Measurements from ENCODE around the gene ABCF3. TPM values are rescaled to one million over a fixed set of nuclear protein-coding genes. Genes with fewer than 3 reads are reported as not detected.

The ABCF3 gene
- total and polyA plus RNA-seq, 10 donors, result 35.3 to 90.7 (median 68.5) TPM

DNA sequence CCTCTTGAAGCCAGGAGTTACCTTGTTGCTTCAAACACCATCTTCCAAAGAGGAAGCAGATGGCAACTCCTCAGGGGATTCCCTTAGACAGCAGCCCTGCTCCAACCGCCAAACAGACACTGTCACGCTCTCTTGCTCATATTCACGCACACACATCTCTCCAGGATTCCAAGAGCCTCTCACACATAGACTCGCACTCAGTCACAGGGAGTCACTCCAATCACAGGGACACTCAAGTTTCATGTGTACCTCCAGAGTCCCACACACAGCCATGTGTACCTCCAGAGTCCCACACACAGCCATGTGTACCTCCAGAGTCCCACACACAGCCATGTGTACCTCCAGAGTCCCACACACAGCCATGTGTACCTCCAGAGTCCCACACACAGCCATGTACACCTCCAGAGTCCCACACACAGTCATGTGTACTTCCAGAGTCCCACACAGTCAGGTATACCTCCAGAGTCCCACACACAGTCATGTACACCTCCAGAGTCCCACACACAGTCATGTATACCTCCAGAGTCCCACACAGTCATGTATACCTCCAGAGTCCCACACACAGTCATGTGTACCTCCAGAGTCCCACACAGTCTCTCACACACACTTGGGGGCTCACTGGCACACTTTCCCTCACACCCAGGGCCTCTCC is 49.5 kb downstream of the ABCF3 start:
- Histone ChIP-seq H3K27ac (no peak overlapping the region), H3K9me3 (no peaks in the 10 kb centered on the region)
- 67 to 83% (median 79%) methylated on average over 4 of the region's 4 CpGs for WGBS, 5 donors

DNA sequence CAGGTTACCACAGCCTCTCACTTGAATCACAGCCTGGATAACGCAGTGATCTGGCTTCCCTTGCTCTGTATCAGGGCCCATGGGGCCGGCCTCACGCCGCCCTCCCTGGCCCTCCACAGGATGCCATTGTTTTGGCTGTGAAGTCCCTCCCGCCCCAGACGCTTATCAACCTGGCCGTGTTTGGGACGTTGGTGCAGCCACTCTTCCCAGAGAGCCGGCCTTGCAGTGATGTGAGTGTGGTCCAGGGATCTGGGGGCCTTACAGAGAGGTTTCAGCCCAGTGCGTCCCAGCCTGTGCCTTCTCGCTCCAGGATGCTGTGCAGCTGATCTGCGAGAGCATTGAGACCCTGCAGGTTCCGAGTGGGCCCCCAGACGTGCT is 50.0 kb downstream of the ABCF3 start:
- no peaks in the 10 kb centered on the region for H3K36me3 ChIP-seq
- no peak for TF ChIP-seq POLR2A (IDR thresholded peaks at IDR 0.05)
- TF ChIP-seq POLR2AphosphoS5 (IDR thresholded peaks at IDR 0.05), result no peak
- TF ChIP-seq, protein P1, sequence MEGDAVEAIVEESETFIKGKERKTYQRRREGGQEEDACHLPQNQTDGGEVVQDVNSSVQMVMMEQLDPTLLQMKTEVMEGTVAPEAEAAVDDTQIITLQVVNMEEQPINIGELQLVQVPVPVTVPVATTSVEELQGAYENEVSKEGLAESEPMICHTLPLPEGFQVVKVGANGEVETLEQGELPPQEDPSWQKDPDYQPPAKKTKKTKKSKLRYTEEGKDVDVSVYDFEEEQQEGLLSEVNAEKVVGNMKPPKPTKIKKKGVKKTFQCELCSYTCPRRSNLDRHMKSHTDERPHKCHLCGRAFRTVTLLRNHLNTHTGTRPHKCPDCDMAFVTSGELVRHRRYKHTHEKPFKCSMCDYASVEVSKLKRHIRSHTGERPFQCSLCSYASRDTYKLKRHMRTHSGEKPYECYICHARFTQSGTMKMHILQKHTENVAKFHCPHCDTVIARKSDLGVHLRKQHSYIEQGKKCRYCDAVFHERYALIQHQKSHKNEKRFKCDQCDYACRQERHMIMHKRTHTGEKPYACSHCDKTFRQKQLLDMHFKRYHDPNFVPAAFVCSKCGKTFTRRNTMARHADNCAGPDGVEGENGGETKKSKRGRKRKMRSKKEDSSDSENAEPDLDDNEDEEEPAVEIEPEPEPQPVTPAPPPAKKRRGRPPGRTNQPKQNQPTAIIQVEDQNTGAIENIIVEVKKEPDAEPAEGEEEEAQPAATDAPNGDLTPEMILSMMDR (IDR thresholded peaks at IDR 0.05 in 8 of 11, conservative IDR thresholded peaks at IDR 0.05 in 3 of 11), result no peak
- no peak for DNase-seq
- no peak overlapping the region for H3K4me3 ChIP-seq
- intact Hi-C loops (cut with DNase I; ENCODE audit: low total_unique reads), result no loop called here
- H3K4me1 ChIP-seq, result peaks cover 0 to 6% (median 2%) of the 10 kb centered on the region in 6 donors
- WGBS, 5 donors, result 65 to 93% (median 75%) methylated on average over 7 to 14 of the region's 14 CpGs
- no peak overlapping the region for H3K27ac ChIP-seq
- peaks cover 0 to 56% (median 19%) of the 10 kb centered on the region in 7 donors for H3K27me3 ChIP-seq (replicated peaks in 1 of 7)
- no peaks in the 10 kb centered on the region for H3K9me3 ChIP-seq

More for the DNA sequence above, 49.5 kb downstream of the ABCF3 start:
- Histone ChIP-seq H3K27me3 (replicated peaks in 1 of 7) (peaks cover 0 to 61% (median 24%) of the 10 kb centered on the region in 7 donors), H3K4me1 (peaks cover 0 to 9% (median 6%) of the 10 kb centered on the region in 6 donors), H3K36me3 (no peaks in the 10 kb centered on the region), H3K4me3 (no peak overlapping the region)
- no peak for DNase-seq
- TF ChIP-seq, protein P1 (IDR thresholded peaks at IDR 0.05 in 8 of 11, conservative IDR thresholded peaks at IDR 0.05 in 3 of 11), result no peak
- no peak for TF ChIP-seq POLR2A (IDR thresholded peaks at IDR 0.05)
- TF ChIP-seq POLR2AphosphoS5 (IDR thresholded peaks at IDR 0.05), result no peak
- intact Hi-C loops (cut with DNase I; ENCODE audit: low total_unique reads), result no loop called here

DNA sequence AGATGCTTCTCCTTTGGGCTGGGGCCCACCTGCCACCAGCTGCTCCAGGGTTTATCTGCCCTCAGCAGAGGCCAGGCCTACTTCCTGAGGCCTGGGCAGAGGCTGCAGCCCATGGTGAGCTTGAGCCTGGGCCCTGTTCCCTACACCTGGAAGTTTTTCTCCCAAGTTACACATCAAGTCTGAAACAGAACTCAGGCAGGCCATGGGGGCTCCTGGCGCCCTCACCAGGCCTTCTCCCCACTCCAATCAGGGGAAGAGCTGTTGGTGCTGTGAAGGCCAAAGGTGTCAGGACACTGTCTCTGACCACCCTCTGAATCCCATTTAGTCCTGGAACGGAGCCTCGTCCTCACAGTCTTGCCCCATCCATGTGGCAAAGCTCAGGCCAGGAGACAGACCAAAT is 50.6 kb downstream of the ABCF3 start:
- no peak for TF ChIP-seq POLR2AphosphoS5 (IDR thresholded peaks at IDR 0.05)
- TF ChIP-seq, protein P1 (IDR thresholded peaks at IDR 0.05 in 8 of 11, conservative IDR thresholded peaks at IDR 0.05 in 3 of 11), result no peak
- TF ChIP-seq POLR2A (IDR thresholded peaks at IDR 0.05), result no peak
- H3K9me3 ChIP-seq, result no peaks in the 10 kb centered on the region
- H3K27me3 ChIP-seq (replicated peaks in 1 of 7), result peaks cover 0 to 50% (median 13%) of the 10 kb centered on the region in 7 donors
- peaks cover 0 to 6% (median 0%) of the 10 kb centered on the region in 6 donors for H3K36me3 ChIP-seq
- DNase-seq, result no peak
- no peak overlapping the region for H3K4me3 ChIP-seq
- intact Hi-C loops (cut with DNase I; ENCODE audit: low total_unique reads), result no loop called here
- peaks cover 0 to 9% (median 6%) of the 10 kb centered on the region in 6 donors for H3K4me1 ChIP-seq
- WGBS, 5 donors, result 75 to 91% (median 84%) methylated on average over 3 of the region's 3 CpGs
- H3K27ac ChIP-seq, result no peak overlapping the region

DNA sequence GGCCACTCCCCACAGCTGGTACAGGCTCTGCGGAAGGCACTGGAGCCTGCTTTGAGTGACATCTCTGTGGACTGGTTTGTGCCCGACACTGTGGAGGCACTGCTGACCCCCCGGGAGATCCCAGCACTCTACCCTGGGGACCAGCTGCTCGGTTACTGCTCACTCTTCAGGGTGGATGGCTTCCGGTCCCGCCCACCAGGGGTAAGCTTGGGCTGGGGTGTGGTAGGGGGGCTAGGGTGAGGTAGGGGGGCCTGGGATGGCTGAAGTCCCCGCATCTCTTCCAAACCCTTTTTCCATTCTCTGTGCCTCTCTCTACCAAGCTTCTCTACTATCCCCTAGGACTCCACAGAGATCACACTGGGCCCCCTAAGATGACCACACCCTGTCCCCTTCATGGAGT is 51.2 kb downstream of the ABCF3 start:
- no peak overlapping the region for H3K4me3 ChIP-seq
- H3K9me3 ChIP-seq, result no peaks in the 10 kb centered on the region
- peaks cover 0 to 11% (median 2%) of the 10 kb centered on the region in 6 donors for H3K36me3 ChIP-seq
- intact Hi-C loops (cut with DNase I; ENCODE audit: low total_unique reads), result no loop called here
- no peak for DNase-seq
- TF ChIP-seq POLR2A (IDR thresholded peaks at IDR 0.05), result no peak
- TF ChIP-seq, protein P1 (IDR thresholded peaks at IDR 0.05 in 8 of 11, conservative IDR thresholded peaks at IDR 0.05 in 3 of 11), result no peak
- TF ChIP-seq POLR2AphosphoS5 (IDR thresholded peaks at IDR 0.05), result no peak
- WGBS, 5 donors, result 74 to 90% (median 75%) methylated on average over 7 of the region's 7 CpGs
- H3K27ac ChIP-seq, result no peak overlapping the region
- H3K4me1 ChIP-seq, result peaks cover 0 to 13% (median 8%) of the 10 kb centered on the region in 6 donors
- peaks cover 0 to 44% (median 7%) of the 10 kb centered on the region in 7 donors for H3K27me3 ChIP-seq (replicated peaks in 1 of 7)
